HEK293 (cell line): ENCODE data around the gene GSK3B.

Experiments
- SCRT2 ChIP-seq: fragments of 450-650 bp; formaldehyde crosslinking; IDR thresholded peaks from 2 replicates; pipeline ENCODE4 v1.5.1; 2016; ENCODE audit warnings: missing biosample characterization, missing genetic modification characterization
- ZBTB7A ChIP-seq: fragments of 450-650 bp; formaldehyde crosslinking; IDR thresholded peaks from 2 replicates; pipeline ENCODE4 v1.5.1; 2016; ENCODE audit warnings: low read depth, missing biosample characterization, missing genetic modification characterization
- ZFP41 ChIP-seq: fragments of 450-650 bp; formaldehyde crosslinking; IDR thresholded peaks from 2 replicates; pipeline ENCODE4 v1.5.1; 2016; ENCODE audit warnings: missing biosample characterization, missing genetic modification characterization, borderline replicate concordance
- ZNF2 ChIP-seq: fragments of 450-650 bp; formaldehyde crosslinking; IDR thresholded peaks from 2 replicates; pipeline ENCODE4 v1.5.1; 2016; ENCODE audit warnings: missing biosample characterization, missing genetic modification characterization
- ZNF302 ChIP-seq: fragments of 450-650 bp; formaldehyde crosslinking; IDR thresholded peaks from 2 replicates; pipeline ENCODE4 v1.5.1; 2016; ENCODE audit warnings: missing biosample characterization, missing genetic modification characterization, low read depth
- ZNF341 ChIP-seq: fragments of 450-650 bp; formaldehyde crosslinking; IDR thresholded peaks from 2 replicates; pipeline ENCODE4; 2016; ENCODE audit warnings: low read depth, missing biosample characterization, missing genetic modification characterization
- ZNF350 ChIP-seq: fragments of 450-650 bp; formaldehyde crosslinking; IDR thresholded peaks from 2 replicates; pipeline ENCODE4 v1.5.0; 2017; ENCODE audit warnings: missing biosample characterization, mild to moderate bottlenecking, missing genetic modification characterization
- ZNF426 ChIP-seq: fragments of 450-650 bp; formaldehyde crosslinking; IDR thresholded peaks from 2 replicates; pipeline ENCODE4 v1.5.1; 2017; ENCODE audit warnings: missing biosample characterization, missing genetic modification characterization, mild to moderate bottlenecking, inconsistent platforms, moderate library complexity
- ZNF433 ChIP-seq: fragments of 450-650 bp; formaldehyde crosslinking; IDR thresholded peaks from 2 replicates; pipeline ENCODE4 v1.5.1; 2016; ENCODE audit warnings: missing biosample characterization, missing genetic modification characterization, low read depth
- TF ChIP-seq, protein P1 (sequence below): fragments of 450-650 bp; formaldehyde crosslinking; IDR thresholded peaks from 2 replicates; pipeline ENCODE4 v1.5.1; 2016; ENCODE audit warnings: missing biosample characterization, missing genetic modification characterization
- TF ChIP-seq, protein P2 (sequence below): fragments of 450-650 bp; formaldehyde crosslinking; IDR thresholded peaks from 2 replicates; pipeline ENCODE4 v1.5.1; 2016; ENCODE audit warnings: missing biosample characterization, missing genetic modification characterization

DNA sequence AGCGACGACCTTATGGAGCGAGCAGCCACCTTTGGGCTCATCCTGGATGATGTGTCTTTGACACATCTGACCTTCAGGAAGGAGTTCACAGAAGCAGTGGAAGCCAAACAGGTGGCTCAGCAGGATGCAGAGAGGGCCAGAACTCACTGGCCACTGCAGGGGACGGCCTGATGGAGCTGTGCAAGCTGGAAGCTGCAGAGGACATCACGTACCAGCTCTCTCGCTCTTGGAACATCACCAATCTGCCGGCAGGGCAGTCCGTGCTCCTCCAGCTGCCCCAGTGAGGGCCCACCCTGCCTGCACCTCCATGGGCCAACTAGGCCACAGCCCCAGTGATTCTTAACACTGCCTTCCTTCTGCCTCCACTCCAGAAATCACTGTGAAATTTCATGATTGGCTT is 302.0 kb downstream of the GSK3B start:
- TF ChIP-seq SCRT2 (tag by site-specific recombination) (no peak), ZNF341 (no peak), ZBTB7A (no peak), ZNF302 (no peak), ZNF426 (tag by site-specific recombination) (no peak), ZNF350 (tag by site-specific recombination) (no peak), ZFP41 (no peak), ZNF433 (tag by site-specific recombination) (no peak), ZNF2 (no peak)
- TF ChIP-seq, protein P1, sequence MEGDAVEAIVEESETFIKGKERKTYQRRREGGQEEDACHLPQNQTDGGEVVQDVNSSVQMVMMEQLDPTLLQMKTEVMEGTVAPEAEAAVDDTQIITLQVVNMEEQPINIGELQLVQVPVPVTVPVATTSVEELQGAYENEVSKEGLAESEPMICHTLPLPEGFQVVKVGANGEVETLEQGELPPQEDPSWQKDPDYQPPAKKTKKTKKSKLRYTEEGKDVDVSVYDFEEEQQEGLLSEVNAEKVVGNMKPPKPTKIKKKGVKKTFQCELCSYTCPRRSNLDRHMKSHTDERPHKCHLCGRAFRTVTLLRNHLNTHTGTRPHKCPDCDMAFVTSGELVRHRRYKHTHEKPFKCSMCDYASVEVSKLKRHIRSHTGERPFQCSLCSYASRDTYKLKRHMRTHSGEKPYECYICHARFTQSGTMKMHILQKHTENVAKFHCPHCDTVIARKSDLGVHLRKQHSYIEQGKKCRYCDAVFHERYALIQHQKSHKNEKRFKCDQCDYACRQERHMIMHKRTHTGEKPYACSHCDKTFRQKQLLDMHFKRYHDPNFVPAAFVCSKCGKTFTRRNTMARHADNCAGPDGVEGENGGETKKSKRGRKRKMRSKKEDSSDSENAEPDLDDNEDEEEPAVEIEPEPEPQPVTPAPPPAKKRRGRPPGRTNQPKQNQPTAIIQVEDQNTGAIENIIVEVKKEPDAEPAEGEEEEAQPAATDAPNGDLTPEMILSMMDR (tag by site-specific recombination), result no peak
- TF ChIP-seq, protein P2, sequence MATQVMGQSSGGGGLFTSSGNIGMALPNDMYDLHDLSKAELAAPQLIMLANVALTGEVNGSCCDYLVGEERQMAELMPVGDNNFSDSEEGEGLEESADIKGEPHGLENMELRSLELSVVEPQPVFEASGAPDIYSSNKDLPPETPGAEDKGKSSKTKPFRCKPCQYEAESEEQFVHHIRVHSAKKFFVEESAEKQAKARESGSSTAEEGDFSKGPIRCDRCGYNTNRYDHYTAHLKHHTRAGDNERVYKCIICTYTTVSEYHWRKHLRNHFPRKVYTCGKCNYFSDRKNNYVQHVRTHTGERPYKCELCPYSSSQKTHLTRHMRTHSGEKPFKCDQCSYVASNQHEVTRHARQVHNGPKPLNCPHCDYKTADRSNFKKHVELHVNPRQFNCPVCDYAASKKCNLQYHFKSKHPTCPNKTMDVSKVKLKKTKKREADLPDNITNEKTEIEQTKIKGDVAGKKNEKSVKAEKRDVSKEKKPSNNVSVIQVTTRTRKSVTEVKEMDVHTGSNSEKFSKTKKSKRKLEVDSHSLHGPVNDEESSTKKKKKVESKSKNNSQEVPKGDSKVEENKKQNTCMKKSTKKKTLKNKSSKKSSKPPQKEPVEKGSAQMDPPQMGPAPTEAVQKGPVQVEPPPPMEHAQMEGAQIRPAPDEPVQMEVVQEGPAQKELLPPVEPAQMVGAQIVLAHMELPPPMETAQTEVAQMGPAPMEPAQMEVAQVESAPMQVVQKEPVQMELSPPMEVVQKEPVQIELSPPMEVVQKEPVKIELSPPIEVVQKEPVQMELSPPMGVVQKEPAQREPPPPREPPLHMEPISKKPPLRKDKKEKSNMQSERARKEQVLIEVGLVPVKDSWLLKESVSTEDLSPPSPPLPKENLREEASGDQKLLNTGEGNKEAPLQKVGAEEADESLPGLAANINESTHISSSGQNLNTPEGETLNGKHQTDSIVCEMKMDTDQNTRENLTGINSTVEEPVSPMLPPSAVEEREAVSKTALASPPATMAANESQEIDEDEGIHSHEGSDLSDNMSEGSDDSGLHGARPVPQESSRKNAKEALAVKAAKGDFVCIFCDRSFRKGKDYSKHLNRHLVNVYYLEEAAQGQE (tag by site-specific recombination), result no peak
